Tibial artery (tissue), 4 donors: ENCODE results near the gene PPP1R16B.

Experiments
- DNase-seq, 2 donors: peaks; one replicate each; pipeline ENCODE4 v3.0.0-alpha.2; 2019
- H3K27ac ChIP-seq, 2 donors: fragments of 200-600 bp; sonication (generic) in 1 of 2; 1 replicate in 1 of 2; 2 replicates in 1 of 2; pipeline ENCODE4 v1.5.1; 2018 to 2019; ENCODE audit warnings: mild to moderate bottlenecking in 1 of 2
- H3K27me3 ChIP-seq, 2 donors: fragments of 200-600 bp; sonication (generic) in 1 of 2; one replicate each; pipeline versions ENCODE4 v1.5.1 to v1.6.0; 2016 to 2019
- H3K36me3 ChIP-seq, 3 donors: fragments of 200-600 bp; sonication (generic) in 2 of 3; one replicate each; pipeline ENCODE4 v1.5.1; 2016 to 2019; ENCODE audit warnings: mild to moderate bottlenecking in 2 of 3
- H3K4me1 ChIP-seq, 4 donors: fragments of 200-600 bp; sonication (generic) in 2 of 4; 1 replicate in 3 of 4; 2 replicates in 1 of 4; pipeline ENCODE4 v1.5.1; 2016 to 2019
- H3K4me3 ChIP-seq, 2 donors: fragments of 200-600 bp; sonication (generic) in 1 of 2; 1 replicate in 1 of 2; 2 replicates in 1 of 2; pipeline ENCODE4 v1.5.1; 2018 to 2019; ENCODE audit warnings: mild to moderate bottlenecking in 2 of 2
- H3K9me3 ChIP-seq, 3 donors: fragments of 200-600 bp; sonication (generic) in 1 of 3; one replicate each; pipeline ENCODE4 v1.5.1; 2016 to 2019
- CTCF ChIP-seq, 2 experiments: fragments of 200-600 bp in 1 of 2; fragments of 450-650 bp in 1 of 2; IDR thresholded peaks; one replicate each; pipeline ENCODE4 v1.5.1; 2017 to 2019; ENCODE audit warnings: antibody characterized with exemption in 2 of 2, mild to moderate bottlenecking in 1 of 2, moderate library complexity in 1 of 2
- intact Hi-C: fragments of 100-400 bp; cut with DNase I; formaldehyde crosslinking; loops from one replicate; pipeline ENCODE4 v1.15.0; 2023; ENCODE audit warnings: low total_unique reads

The PPP1R16B gene

GRCh38 chr20:38882600-38882999 lies 77.1 kb downstream of the PPP1R16B start:
- Histone ChIP-seq H3K27ac (no peak overlapping the region), H3K4me1 (peaks cover 0 to 4% (median 0%) of the 10 kb centered on the region in 4 donors), H3K27me3 (peaks cover 0 to 52% of the 10 kb centered on the region in 2 donors), H3K36me3 (no peaks in the 10 kb centered on the region), H3K9me3 (no peaks in the 10 kb centered on the region), H3K4me3 (no peak overlapping the region)
- intact Hi-C loops: loop anchor here (10.0 kb wide), 1 partner anchor 158 kb away; the partner anchor contains the start of gene SLC32A1
- no peak for DNase-seq
- TF ChIP-seq CTCF (IDR thresholded peaks at IDR 0.05): no peak

DNA sequence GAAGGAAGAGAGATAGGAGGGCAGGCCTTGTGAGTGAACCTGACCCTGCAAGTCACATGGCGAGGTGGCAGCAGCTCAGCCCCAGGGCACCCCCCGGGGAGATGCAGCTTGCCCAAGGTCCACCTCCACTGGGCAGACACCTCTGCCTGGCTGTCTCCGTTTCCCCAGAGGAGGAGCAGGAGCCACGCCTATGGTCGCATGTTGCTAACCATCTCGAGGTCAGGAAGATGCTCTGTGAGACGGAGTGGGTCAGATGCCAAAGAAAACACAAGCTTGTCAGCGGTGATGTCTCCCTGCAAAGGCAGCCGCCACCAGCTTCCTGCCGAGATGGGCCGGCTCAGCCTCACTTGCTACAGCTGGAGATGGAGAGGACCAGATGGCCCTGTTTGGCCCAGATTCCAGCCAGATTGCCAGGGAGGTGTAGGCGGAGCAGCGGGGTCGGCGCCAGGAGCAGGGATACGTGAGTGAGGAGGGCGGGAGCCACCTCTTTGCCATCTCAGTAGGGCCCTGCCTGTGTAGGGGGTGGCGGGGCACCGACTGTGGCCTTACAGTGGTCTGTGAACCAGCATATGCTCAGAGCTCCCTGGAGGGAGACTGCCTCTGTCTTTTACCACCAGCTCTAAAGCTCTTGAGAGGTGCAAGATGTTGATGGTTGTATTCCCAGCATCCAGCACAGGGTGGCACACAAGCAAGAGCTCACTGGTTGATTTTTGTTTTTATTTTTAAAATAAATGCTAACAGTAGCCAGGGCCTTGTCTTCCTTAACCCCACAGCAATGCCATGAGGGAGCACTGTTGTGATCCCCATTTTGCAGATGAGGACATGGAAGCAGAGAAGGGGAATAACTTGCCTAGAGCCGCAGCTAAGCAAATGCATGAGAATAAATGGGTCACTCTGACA lies 77.8 kb downstream of the PPP1R16B start:
- Histone ChIP-seq H3K4me3 (no peak overlapping the region), H3K36me3 (no peaks in the 10 kb centered on the region), H3K27me3 (peaks cover 0 to 54% of the 10 kb centered on the region in 2 donors), H3K27ac (no peak overlapping the region), H3K4me1 (peaks cover 0 to 4% (median 0%) of the 10 kb centered on the region in 4 donors), H3K9me3 (no peaks in the 10 kb centered on the region)
- no peak for DNase-seq
- no peak for TF ChIP-seq CTCF (IDR thresholded peaks at IDR 0.05)
- intact Hi-C loops: loop anchor here (10.0 kb wide), 1 partner anchor 159 kb away; the partner anchor contains the start of gene SLC32A1

DNA sequence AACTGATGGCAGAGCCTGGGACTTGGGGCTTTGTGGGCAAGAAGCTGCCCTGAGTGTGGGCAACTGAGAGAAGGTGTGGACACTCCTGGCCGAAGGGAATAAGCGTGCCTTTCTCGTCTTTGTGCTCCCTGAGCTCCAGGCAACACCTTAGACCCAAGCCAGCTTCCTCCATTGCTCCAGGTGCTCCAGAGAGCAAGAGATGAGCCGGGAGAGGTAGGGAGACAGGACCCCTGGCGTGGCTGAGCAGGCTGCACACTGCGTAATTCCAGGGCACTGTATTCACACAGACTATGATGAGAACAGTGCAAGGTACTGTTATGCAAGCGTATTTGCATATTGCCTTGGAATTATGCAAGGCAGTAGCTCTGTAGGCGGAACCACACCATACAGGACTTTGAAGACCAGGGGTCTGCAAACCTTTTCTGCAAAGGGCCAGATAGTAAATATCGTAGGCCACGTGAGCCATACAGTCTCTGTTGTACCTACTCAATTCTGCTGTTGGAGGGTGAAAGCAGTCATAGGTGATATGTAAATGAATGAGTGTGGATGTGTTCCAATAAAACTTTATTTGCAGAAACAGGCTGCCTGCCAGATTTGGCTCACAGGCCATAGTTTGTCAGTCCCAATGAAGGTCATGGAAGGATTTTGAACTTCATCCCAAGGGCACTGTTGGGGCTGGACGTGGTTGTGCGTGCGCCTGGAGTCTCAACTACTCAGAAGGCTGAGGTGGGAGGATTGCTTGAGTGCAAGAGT lies 78.7 kb downstream of the PPP1R16B start:
- intact Hi-C loops: loop anchor here (10.0 kb wide), 1 partner anchor 159 kb away; the partner anchor contains the start of gene SLC32A1
- peaks cover 0 to 54% of the 10 kb centered on the region in 2 donors for H3K27me3 ChIP-seq
- H3K27ac ChIP-seq: no peak overlapping the region
- no peak for DNase-seq
- no peak for TF ChIP-seq CTCF (IDR thresholded peaks at IDR 0.05)
- no peaks in the 10 kb centered on the region for H3K36me3 ChIP-seq
- H3K4me1 ChIP-seq: peaks cover 0 to 4% (median 0%) of the 10 kb centered on the region in 4 donors
- no peaks in the 10 kb centered on the region for H3K9me3 ChIP-seq
- H3K4me3 ChIP-seq: no peak overlapping the region

- no peaks in the 10 kb centered on the region for H3K36me3 ChIP-seq
- peaks cover 0 to 52% of the 10 kb centered on the region in 2 donors for H3K27me3 ChIP-seq
- H3K9me3 ChIP-seq: no peaks in the 10 kb centered on the region
- intact Hi-C loops: loop anchor here (10.0 kb wide), 1 partner anchor 161 kb away; the partner anchor contains the start of gene SLC32A1
- no peak for TF ChIP-seq CTCF (IDR thresholded peaks at IDR 0.05)
- DNase-seq: no peak
- H3K4me3 ChIP-seq: no peak overlapping the region
- H3K27ac ChIP-seq: no peak overlapping the region
- H3K4me1 ChIP-seq: peaks cover 0 to 4% (median 0%) of the 10 kb centered on the region in 4 donors
These were observed 79.9 kb downstream of the PPP1R16B start for GRCh38 chr20:38885357-38885756.

GRCh38 chr20:38888059-38888831 lies 82.7 kb downstream of the PPP1R16B start:
- H3K27ac ChIP-seq: no peak overlapping the region
- TF ChIP-seq CTCF (IDR thresholded peaks at IDR 0.05): no peak
- H3K4me1 ChIP-seq: no peaks in the 10 kb centered on the region
- H3K9me3 ChIP-seq: no peaks in the 10 kb centered on the region
- DNase-seq: no peak
- H3K4me3 ChIP-seq: no peak overlapping the region
- intact Hi-C loops: loop anchor here (10.0 kb wide), 1 partner anchor 163 kb away; the partner anchor contains the start of gene SLC32A1
- no peaks in the 10 kb centered on the region for H3K36me3 ChIP-seq
- peaks cover 0 to 47% of the 10 kb centered on the region in 2 donors for H3K27me3 ChIP-seq
